ENCODE data around the gene CNFN.

The CNFN gene

DNA sequence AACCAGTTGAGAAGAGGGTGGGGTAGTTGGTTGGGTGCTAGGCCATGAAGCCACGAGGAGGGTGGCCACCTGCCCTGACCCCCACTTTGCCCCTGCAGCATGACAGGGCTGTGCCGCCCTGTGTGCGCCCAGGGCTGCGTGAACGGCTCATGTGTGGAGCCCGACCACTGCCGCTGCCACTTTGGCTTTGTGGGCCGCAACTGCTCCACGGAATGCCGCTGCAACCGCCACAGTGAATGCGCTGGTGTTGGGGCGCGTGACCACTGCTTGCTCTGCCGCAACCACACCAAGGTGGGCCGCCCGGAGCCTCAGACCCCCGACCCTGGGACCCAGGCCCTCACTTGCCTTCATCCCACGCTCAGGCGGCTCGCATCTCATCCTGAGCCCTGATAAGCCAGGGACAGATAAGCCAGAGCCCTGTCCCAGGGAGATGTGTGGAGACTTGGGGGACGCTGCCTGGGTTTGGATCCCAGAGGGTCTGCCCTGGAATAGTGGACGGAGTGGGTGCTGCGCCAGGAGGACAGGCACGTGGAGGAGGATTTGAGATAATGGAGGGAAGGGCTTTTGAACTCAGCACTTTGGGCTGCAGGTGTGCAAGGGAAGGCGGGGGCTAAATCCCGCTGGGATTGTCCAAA is 20.5 kb downstream of the CNFN start:
- H3K79me2 ChIP-seq (ENCODE audit: control insufficient read depth, low read length) = no peaks in the 10 kb centered on the region
- no peaks in the 10 kb centered on the region for H3K27me3 ChIP-seq (ENCODE audit: control insufficient read depth, low read length)
- no peaks in the 10 kb centered on the region for H3F3A ChIP-seq (ENCODE audit: control insufficient read depth, insufficient read depth)
- H3K9me2 ChIP-seq (replicated peaks; ENCODE audit: control insufficient read depth, low read length) = no peaks in the 10 kb centered on the region
- no peak overlapping the region for H3K4me3 ChIP-seq (ENCODE audit: low read length)
- H3K36me3 ChIP-seq (ENCODE audit: control insufficient read depth, low read length) = peaks cover 1% of the 10 kb centered on the region
- TF ChIP-seq, protein P1, sequence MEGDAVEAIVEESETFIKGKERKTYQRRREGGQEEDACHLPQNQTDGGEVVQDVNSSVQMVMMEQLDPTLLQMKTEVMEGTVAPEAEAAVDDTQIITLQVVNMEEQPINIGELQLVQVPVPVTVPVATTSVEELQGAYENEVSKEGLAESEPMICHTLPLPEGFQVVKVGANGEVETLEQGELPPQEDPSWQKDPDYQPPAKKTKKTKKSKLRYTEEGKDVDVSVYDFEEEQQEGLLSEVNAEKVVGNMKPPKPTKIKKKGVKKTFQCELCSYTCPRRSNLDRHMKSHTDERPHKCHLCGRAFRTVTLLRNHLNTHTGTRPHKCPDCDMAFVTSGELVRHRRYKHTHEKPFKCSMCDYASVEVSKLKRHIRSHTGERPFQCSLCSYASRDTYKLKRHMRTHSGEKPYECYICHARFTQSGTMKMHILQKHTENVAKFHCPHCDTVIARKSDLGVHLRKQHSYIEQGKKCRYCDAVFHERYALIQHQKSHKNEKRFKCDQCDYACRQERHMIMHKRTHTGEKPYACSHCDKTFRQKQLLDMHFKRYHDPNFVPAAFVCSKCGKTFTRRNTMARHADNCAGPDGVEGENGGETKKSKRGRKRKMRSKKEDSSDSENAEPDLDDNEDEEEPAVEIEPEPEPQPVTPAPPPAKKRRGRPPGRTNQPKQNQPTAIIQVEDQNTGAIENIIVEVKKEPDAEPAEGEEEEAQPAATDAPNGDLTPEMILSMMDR (IDR thresholded peaks at IDR 0.05; ENCODE audit: low read depth, low read length, poor library complexity, severe bottlenecking) = no peak
- TF ChIP-seq EZH2phosphoT487 (IDR thresholded peaks at IDR 0.05; ENCODE audit: borderline replicate concordance, low read length) = no peak
- H3K9me3 ChIP-seq (ENCODE audit: control insufficient read depth, insufficient read depth, low read length) = peaks cover under 1% of the 10 kb centered on the region; the same call in 1 of the 2 replicates
- no peak overlapping the region for H3K27ac ChIP-seq (ENCODE audit: low read depth, low read length)
- H3K4me1 ChIP-seq (ENCODE audit: control insufficient read depth, low read length) = peaks cover 8% of the 10 kb centered on the region
- no peak overlapping the region for H3K4me2 ChIP-seq (ENCODE audit: low read length)
- H4K20me1 ChIP-seq (ENCODE audit: control insufficient read depth, insufficient read depth, low read depth, low read length) = no peaks in the 10 kb centered on the region; the same call in 1 of the 2 replicates

DNA sequence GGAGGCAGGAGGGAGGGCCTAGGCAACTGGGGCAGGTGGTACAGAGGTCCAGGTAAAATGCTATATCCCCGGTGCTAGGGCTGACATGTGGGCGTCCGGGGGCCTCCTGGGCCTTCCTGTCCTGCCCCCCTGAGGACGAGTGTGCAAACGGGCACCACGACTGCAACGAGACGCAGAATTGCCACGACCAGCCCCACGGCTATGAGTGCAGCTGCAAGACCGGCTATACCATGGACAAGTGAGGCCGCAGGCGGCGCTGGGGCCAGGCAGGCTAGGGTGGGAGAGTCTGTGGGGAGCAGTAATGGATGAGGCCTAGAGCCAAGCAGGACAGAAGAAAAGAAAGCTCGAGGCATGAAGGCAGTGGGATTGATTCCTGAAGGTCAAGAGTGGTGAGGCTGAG is 21.3 kb downstream of the CNFN start:
- no peaks in the 10 kb centered on the region; the same call in 1 of the 2 replicates for H4K20me1 ChIP-seq (ENCODE audit: control insufficient read depth, insufficient read depth, low read depth, low read length)

DNA sequence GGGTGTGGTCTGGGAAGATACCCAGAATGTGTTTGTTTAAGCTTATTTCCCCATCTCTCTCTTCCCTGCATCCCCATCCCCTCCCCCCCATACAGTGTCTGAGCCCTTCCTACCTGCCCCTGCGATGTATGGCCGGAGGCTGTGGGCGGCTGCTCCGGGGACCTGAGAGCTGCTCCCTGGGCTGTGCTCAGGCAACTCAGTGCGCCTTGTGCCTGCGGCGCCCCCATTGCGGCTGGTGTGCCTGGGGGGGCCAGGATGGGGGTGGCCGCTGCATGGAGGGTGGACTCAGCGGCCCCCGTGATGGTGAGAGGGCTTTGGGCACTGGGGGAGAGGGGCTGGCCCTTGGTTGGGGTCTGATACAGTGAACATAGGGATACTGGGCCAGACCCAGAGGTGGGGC is 21.7 kb downstream of the CNFN start:
- Histone ChIP-seq H3K36me3 (ENCODE audit: control insufficient read depth, low read length) (peaks cover 12% of the 10 kb centered on the region), H3K27ac (ENCODE audit: low read depth, low read length) (no peak overlapping the region), H3F3A (ENCODE audit: control insufficient read depth, insufficient read depth) (no peaks in the 10 kb centered on the region), H3K27me3 (ENCODE audit: control insufficient read depth, low read length) (no peaks in the 10 kb centered on the region), H3K79me2 (ENCODE audit: control insufficient read depth, low read length) (no peaks in the 10 kb centered on the region), H3K9me2 (replicated peaks; ENCODE audit: control insufficient read depth, low read length) (no peaks in the 10 kb centered on the region), H4K20me1 (ENCODE audit: control insufficient read depth, insufficient read depth, low read depth, low read length) (no peaks in the 10 kb centered on the region; the same call in 1 of the 2 replicates), H3K4me1 (ENCODE audit: control insufficient read depth, low read length) (peaks cover 17% of the 10 kb centered on the region), H3K4me3 (ENCODE audit: low read length) (no peak overlapping the region), H3K9me3 (ENCODE audit: control insufficient read depth, insufficient read depth, low read length) (peaks cover 11% of the 10 kb centered on the region; the same call in 1 of the 2 replicates), H3K4me2 (ENCODE audit: low read length) (no peak overlapping the region)
- TF ChIP-seq EZH2phosphoT487 (IDR thresholded peaks at IDR 0.05; ENCODE audit: borderline replicate concordance, low read length) = no peak
- TF ChIP-seq, protein P1 (IDR thresholded peaks at IDR 0.05; ENCODE audit: low read depth, low read length, poor library complexity, severe bottlenecking) = no peak

More for the DNA sequence above, 21.3 kb downstream of the CNFN start:
- no peaks in the 10 kb centered on the region for H3K9me2 ChIP-seq (replicated peaks; ENCODE audit: control insufficient read depth, low read length)
- H3K9me3 ChIP-seq (ENCODE audit: control insufficient read depth, insufficient read depth, low read length) = peaks cover 8% of the 10 kb centered on the region; the same call in 1 of the 2 replicates
- H3K4me3 ChIP-seq (ENCODE audit: low read length) = no peak overlapping the region
- peaks cover 9% of the 10 kb centered on the region for H3K36me3 ChIP-seq (ENCODE audit: control insufficient read depth, low read length)
- no peak overlapping the region for H3K4me2 ChIP-seq (ENCODE audit: low read length)
- no peaks in the 10 kb centered on the region for H3K27me3 ChIP-seq (ENCODE audit: control insufficient read depth, low read length)
- no peak overlapping the region for H3K27ac ChIP-seq (ENCODE audit: low read depth, low read length)
- no peak for TF ChIP-seq EZH2phosphoT487 (IDR thresholded peaks at IDR 0.05; ENCODE audit: borderline replicate concordance, low read length)
- TF ChIP-seq, protein P1 (IDR thresholded peaks at IDR 0.05; ENCODE audit: low read depth, low read length, poor library complexity, severe bottlenecking) = no peak
- H3K79me2 ChIP-seq (ENCODE audit: control insufficient read depth, low read length) = no peaks in the 10 kb centered on the region
- peaks cover 13% of the 10 kb centered on the region for H3K4me1 ChIP-seq (ENCODE audit: control insufficient read depth, low read length)
- H3F3A ChIP-seq (ENCODE audit: control insufficient read depth, insufficient read depth) = no peaks in the 10 kb centered on the region
